Left renal cortex interstitium (tissue), 4 donors: ENCODE measurements around the gene RAI1. TPM values are rescaled to one million over a fixed set of nuclear protein-coding genes. Genes with fewer than 3 reads are reported as not detected.

Experiments
- DNase-seq, 4 donors: peaks; one replicate each; pipeline ENCODE4 v3.0.0-alpha.2; 2013; ENCODE audit warnings: low read depth in 4 of 4, low spot score in 2 of 4, missing footprints in 1 of 4
- polyA plus RNA-seq, 4 donors: library from polyadenylated mRNA; unstranded; fragments of 120-200 nt; gene quantifications; one replicate each; pipeline ENCODE4 v1.2.1, GENCODE V29; 2013; ENCODE audit not compliant: insufficient read length in 4 of 4

The RAI1 gene
- polyA plus RNA-seq, 4 donors: 17.2 to 46.9 (median 33.0) TPM

DNA sequence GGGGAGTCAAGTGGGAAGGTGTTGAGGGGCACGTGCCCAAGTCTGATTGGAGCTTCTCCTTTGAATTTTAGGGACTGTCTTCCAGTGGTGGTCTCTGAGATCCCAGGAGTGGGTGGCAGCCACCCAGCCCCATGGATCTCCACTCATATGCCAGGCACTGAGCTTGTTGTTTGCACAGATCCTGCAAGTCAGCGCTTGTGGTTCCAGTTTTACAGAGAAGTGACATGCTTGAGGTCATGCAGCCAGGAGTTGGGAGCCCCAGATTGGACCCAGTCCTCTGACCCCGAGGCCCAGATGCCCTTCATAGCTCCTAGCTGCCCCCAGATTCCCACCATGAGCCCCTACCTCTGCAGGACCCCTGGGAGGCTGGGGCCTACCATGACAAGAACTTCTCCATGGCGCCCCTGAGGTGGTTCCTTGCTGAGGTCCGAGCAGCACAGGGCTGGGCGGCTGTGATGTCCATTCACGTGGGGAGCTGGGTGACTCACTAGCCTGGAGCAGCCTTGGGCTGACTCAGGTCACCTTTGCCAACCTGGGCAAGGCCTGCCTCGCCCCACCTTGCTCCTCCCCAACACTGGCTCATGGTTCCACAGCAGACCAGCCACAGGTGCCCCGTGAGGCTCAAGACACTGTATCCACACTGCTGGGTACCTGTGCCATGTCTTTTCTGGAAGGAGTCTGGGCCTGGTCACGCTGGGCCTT, 47.4 kb downstream of the RAI1 start:
- no peak for DNase-seq

DNA sequence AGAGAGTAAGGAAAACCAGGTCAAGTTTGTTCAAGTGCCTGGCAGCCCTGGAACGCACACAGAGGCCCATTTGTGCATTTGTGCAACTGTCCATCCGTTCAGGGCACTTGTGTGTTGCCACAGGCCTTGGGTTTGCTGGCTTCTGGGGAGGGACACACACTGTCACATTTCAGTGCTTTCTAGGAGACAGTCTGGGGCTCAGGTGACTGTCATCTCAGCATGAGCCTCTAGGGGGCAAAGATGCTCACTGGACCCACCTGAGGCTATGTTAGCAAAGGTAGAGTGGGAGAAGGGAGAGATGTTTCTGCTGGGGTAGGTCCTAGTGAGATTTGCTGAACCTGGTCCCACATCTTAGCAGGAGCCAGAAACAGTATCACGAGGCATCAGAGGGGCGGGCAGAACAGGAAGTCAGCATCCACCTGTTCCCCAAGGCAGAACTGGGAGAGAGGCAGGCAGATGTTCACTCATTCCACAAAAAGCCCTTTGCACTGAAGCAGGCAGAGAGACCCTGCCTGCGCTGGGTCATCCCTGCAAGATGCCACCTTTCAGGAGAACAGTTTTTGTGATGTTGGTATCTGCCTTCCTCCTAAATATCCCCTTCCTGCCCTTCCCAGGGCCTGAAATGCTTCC, 48.5 kb downstream of the RAI1 start:
- no peak for DNase-seq

DNA sequence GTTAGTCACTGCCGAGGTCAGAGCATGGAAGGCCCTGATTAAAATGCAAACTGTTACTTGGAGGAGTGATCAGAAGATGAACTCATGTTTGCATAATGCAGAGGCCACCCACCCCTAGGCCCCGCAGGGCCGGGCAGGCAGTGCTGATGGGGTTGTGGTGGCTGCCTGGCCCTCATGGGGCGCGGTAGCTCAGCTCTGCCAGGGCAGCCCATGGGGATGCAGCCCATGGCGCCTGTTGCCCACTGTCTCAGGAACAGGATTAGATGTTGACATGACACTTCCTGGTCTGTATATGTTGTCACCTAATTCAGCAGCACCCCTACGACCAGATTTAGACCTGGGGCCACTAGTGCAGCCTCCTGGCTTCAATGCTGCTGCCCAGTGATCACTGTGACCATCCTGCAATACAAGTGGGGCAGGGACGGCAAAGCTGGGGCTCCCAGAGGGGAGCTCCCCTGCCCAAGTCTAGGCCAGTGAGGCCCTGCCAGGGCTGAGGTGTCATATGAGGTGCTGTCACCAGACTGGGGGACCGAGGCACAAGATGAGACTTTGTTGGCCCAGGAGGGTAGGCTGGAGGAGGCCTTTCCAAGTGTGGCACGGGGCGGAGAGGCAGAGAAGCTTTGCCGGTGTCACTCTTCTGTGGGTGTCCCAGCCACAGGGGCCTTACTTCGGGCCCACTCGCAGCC, 49.1 kb downstream of the RAI1 start:
- no peak for DNase-seq

DNA sequence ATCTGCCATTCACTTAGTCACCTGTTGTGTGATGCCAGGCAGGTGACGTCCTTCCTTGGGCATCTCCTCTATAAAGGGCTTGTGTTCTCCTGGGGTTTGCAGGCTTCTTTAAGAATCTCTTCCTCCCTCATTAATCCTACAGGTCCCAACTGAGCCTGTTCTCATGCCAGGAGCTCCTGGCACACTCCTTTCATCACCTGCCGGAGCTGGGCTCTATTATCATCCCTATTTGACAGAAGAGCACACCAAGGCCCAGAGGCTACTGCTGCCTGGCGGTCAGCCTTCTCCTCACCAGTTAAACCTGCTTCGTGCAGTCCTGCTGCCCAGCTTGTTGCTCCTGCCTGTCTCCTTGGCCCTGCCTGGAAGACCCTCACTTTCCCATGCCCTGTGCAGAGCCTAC, 51.2 kb downstream of the RAI1 start:
- no peak for DNase-seq

DNA sequence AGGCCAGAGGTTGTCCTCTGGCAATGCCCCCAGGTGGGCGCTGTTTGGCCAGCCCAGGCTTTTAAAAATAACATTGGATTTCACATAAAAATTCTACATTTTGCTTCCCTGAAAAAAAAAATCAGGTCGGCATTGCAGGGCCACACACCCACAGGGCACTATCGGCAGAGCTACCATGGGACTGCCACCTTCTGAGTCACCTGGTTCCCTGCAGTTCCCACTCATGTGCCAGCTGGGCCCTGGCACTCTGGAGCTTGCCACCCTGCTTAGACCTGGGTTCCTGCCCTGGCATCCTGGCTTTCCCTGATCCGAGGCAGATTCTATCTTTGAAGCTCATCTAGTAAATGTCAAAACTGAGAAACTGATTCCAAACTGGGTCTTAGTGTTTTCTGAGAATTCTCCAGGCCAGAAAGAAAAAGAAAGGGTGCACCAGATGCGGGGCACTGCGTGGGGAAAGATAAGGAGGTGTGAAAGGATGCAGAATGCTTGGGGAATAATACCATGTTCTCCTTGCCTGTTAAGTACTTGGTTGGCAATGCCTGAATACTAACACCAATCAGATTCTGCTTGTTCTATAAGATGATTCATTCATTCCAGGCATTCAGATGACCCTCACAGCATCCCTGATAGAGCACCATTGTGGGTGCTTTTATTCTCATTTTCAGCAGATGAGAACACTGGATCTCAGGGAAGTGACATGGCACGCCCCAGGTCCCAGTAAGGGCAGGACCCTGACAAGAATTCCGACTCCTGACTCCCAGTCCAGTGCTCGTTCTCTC, 51.8 kb downstream of the RAI1 start:
- DNase-seq: no peak

DNA sequence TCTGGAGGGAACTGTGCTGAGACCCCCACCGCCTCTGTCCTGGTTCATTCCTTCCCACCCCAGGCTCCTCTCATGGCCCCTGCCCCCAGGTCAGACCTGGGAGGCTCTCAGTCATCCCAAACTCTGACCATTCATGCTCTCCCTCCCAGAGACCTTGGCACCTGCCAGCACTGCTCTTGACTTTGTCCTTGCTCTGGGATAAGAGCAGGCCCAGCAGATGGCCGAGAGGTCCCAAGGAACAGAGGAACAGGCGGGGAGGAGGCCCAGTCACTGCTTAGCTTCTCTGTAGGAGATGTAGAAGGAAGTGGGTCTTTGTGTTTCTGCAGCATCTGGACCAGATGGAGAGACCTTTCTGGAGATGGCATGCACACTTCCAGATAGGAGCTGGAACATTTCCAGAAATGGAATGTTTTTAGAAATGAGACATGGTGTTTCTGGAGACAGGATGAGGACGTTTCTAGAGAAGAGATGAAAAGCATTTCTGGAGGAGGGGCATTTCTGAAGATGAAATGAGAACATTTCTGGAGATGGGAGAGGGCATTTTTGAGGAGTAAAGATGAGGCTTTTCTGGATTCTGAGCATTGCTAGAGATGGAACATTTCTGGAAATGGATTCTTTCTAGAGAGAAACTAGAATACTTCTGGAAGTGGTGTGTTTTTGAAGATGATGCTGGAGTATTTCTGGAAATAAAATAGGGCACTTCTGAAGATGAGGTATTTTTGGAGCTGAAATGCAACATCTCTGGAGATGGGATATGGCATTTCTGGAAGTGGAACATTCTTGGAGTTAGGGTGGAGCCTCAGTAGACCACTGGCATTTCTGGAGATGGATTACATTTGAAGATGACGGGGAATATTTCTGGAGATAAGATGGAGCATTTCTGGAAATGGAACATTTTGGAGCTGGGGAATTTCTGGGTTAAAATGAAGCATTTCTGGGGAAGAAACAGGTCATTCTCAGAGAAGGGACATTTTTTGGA, 55.2 kb downstream of the RAI1 start:
- DNase-seq: no peak

DNA sequence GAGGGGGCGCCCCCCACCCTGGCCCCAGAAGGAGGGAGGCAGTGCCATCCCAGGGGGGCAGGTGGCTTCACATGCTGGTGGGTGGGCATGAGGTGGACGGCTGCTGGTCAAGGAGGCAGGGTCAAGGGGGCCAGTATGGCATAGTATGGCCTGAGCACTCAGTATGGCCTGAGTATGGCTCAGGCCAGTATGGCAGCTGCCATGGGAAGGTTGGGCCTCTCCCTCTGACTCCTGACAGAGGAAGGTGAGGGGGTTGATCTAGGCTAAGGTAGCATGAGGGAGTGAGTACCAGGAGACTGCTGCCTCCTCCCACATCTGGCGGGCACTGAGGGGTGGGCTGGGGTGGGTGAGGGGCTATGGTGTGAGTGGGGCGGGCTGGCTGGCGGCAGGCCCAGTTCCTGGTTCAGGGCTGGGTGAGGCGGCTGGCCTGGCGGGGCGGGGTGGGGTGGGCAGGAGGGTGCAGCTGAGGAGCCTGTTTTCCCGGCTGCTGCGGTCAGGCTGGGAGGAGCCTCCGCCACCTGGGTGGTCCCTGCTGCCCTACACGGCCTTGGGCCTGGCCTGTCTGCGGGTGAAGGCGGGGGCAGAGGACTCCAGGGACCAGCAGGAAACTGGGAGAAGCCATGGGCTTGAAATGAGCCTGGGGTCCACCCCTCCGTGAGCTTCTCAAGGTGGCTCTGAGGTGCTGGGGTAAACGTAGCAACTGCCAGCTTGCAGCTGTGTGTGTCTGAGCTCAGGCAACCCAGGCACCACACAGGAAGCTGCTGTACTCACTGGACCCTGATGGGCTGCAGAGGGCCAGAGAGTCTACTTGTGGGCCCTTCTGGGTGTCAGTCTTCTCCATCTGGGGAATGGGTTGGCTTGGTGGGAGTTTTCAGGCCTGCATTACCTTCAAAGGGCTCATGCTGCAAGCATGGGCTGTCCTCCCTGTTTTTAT, 57.0 kb downstream of the RAI1 start:
- no peak for DNase-seq

DNA sequence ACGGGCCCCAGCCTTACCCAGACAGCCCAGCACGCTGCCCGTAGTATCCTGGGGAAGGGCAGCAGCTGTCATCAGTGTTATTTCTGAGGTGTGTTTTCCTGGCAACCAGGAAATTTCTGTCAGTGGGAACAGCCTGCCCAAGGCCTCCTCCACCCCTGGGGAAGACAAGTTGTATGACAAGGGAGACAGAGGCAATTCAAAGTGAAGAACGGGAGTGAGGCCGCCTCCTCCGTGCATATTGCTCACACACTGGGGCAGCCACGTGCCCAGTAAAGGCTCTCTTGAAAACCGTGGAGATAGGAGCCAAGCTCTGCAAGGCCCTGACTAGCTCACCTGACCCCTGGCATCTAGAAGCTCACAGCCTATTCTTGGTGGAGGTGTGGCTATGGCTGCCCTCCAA, 57.6 kb downstream of the RAI1 start:
- DNase-seq: no peak

DNA sequence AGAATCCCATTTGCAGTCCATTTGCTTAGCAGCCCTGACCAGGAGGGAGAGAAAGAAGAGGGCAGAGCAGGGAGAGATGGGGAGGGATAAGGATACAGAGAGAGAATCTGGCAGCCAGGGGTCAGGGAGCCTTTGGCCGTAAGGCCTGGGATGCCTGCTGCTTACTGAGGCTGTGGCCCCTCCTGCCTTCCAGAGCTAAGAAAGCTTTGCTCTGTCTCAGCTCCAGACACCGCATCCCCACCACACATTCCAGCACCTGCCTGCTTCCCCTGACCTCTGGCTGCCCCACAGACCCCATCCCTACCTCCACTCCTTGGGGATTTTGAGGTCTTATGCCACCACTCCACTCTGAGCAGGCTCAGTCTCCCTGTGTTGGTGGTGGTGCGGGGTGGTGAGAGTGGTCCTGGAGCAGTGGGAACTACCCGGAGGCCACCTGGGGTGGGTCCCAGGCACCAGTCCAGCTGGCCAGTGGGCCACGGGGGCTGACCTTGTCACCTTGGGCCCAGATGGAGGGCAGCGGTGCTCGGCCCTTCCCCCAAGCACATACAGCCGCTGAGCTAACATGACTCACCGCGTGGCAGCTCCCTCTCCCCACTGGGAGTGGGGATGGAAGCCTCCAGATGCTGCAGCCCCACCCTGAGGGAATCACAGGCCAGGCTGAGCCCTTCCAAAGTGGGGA, 58.3 kb downstream of the RAI1 start:
- no peak for DNase-seq

DNA sequence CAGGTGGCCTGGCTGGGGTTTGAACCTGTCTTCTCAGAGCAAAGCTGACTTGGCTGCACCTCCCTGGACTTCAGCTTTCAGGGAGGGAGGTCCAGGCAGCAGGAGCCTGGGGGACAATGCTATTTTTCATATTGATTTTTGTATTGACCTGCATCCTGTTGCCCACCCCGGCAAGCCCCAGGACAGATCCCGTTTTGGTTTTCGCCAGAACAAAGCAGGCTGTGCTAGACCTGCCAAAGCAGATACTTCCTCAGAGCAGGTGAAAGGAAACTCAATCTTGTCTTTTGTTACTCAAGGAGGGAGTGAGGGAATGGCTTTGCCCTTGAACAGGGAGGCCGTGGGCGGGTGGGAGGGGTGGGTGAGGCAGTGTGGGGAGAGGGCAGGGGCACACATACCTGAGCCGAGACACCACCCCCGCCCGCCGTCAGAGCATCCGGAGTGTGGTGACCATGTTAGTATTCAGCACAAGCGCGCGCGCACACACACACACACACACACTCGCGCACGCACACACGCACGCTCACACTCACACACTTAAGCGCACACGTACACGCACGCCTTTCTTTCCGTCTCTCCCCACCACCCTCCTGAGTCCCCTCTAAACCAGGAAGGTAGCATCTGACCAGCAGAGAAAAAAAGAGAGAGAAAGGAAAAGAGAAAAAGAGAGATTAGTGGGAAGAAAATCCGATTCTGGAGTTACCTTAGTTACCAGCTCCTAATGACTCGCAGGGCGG, 59.5 kb downstream of the RAI1 start:
- no peak for DNase-seq

DNA sequence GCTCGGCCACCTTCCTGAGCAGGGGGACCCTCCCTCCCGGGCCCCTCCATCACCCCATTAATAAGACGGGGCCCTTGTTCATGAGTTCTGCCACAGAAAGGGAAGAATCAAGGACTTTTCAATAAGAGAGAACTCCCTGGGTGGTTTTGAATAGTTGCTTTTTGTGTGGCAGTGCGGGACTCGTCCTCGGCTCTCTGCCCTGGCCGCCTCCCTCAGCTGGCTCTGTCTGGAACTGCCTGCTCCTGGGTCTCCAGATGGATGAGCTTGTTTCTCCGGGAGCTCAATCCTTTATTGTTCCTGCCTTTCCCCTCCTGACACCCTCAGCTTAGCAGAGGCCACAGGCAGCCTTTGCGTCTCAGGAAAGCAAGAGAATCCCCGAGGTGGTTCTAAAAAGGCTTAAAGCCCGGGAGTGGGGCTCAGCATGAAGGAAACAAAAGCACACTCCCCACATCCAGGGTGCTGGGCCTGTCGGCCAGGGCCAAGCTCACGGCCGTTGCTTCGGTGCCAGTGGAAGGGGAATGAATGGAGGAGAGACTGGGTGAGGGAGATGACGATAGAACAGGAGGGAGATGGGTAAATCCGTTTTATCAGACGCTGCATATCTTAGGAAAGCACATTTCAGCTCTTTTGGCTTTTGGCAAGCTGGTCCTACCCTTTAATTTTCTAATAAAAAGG, 60.2 kb downstream of the RAI1 start:
- DNase-seq: no peak

DNA sequence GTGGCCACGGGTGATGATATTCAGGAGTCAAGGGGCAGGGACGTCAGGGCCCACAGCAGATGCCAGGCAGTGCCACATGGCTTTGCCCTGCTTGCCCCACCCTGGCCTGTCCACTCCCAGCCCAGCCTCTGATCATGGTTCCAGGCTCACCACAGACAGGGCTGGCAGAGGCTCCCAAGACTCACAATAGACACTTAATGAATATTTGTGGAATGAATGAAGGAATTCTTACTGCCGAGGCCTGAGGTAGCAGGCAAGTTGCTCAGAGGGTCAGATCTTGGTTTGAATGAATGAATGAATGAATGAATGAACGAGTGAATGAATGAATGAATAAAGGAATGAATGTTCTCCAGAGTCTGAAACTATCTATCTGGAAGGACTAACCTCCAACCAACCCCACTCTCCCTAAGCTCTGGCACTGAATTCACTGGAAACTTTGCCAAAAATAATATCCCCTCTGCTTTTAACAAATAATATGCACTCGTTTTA, 60.9 kb downstream of the RAI1 start:
- no peak for DNase-seq

DNA sequence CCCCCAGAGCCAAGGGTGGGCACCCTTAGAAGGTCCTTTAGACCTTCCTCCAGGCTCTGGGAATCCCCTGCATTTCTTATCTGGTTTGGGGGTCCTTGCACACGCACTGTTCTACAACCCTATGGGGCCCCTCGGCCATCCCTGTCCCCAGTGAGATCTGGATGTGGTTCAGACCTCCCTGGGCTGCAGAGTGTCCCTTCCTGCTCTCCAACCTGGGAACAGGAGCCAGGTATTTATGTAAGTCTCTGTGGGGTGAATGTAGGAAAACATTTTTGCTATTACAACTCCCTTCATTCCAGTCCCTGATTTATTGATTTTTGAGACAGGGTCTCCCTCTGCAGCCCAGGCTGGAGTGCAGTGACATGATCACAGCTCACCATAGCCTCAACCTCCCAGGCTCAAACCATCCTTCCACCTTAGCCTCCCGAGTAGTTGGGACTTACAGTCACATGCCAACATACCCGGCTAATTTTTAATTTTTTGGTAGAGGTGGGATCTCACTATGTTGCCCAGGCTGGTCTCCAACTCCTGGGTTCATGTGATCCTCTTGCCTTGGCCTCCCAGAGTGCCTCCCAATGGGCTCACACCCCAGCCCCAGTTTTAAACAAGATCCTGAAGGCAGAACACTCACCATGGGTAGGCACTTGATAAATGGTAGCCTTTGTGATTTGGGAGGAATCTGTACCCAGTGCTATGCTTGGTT, 61.6 kb downstream of the RAI1 start:
- no peak for DNase-seq

DNA sequence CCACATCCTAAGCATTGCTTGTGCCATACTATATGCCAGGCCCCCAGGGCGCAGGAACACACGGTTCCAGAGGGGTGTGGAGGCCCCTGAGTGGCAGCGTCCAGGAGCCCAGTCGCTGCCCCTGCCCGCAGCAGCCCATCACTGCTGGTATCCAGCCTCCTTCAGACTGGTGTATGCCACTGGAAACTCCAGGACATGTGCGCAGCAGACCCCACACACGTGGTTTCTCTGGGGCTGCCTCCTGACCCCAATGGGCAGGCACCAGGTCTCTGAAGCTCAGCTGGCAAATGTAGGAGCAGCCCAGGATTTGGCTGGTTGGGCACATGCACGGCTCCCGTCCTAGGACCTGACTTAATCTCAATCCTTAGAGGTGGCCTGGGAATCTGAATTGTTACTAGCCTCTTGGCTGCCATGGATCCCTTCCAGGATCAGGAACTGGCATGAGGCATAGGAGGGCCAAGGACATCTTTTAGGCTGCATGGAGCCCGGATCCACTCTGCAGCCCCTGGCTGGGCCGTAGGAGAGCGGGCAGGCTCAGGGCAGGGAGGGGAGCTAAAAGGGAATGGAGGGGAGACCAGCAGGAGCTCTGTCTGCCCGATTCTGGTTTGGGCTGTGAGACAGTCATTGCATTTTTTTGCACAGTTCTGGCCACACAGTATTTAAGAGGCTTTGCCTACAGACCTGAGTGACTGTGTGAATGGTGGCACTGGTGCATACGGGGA, 62.3 kb downstream of the RAI1 start:
- DNase-seq: no peak

DNA sequence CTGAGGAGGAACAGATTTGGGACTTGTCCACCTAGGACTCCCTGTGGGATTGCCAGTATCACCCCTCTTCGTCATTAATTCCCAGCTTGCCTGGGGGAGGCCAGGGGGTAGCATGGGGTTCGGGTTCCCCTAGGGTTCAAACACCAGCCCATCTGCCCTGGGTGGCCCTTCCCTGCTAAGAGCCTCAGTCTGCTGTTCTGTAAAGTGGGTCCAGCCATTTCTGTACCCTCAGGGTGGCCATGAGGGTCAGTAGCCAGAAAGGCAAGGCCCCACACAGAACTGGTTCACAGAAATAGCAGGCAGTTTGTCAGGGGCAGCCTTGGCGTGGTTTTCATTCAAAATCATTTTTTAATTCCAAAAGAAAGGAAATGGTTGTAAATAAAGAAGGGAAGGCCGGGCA, 62.9 kb downstream of the RAI1 start:
- no peak for DNase-seq
